HG02571 (cell line): ENCODE data around the gene FTCD.
"Not testable (repeated sequence)": the region's sequence is repeated elsewhere in the genome, so short reads cannot be mapped to it uniquely, and the experiment has no call there.

Experiments
- ATAC-seq: cut with Tn5 transposase; IDR thresholded peaks from one replicate; pipeline ENCODE4 v1.9.1; 2021; ENCODE audit warnings: mild to moderate bottlenecking, moderate library complexity; ENCODE audit not compliant: unreplicated experiment

Gene FTCD

GRCh38 chr21:46155514-46156377 is at the start of gene FTCD:
Gene FTCD (minus strand): TSS chr21:46155579. CDS start chr21:46155523, 56 bp downstream.
- no peak for ATAC-seq

DNA sequence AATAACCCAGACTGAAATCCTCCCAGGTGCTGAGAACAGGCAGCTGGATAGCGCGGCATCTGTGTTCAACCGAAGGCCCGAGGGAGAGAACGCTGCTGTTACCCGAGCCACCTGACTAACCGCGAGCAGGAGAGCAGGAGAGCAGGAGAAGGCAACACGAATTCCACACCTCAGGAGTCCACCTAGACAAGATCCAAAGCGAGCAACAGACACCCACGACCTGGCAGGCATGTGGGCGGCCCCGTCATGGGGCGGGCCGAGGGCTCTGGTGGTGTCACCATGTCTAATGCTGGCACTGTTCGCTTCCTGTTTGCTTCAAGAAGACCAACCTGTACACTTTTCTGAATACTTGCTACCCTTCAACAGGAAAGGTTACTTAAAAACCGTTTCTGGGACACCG is 49.8 kb upstream of the FTCD start:
- ATAC-seq: no peak

GRCh38 chr21:46203203-46203600 is 47.8 kb upstream of the FTCD start:
- no peak for ATAC-seq

- ATAC-seq: no peak
Observed at GRCh38 chr21:46202592-46203202, 47.3 kb upstream of the FTCD start.

DNA sequence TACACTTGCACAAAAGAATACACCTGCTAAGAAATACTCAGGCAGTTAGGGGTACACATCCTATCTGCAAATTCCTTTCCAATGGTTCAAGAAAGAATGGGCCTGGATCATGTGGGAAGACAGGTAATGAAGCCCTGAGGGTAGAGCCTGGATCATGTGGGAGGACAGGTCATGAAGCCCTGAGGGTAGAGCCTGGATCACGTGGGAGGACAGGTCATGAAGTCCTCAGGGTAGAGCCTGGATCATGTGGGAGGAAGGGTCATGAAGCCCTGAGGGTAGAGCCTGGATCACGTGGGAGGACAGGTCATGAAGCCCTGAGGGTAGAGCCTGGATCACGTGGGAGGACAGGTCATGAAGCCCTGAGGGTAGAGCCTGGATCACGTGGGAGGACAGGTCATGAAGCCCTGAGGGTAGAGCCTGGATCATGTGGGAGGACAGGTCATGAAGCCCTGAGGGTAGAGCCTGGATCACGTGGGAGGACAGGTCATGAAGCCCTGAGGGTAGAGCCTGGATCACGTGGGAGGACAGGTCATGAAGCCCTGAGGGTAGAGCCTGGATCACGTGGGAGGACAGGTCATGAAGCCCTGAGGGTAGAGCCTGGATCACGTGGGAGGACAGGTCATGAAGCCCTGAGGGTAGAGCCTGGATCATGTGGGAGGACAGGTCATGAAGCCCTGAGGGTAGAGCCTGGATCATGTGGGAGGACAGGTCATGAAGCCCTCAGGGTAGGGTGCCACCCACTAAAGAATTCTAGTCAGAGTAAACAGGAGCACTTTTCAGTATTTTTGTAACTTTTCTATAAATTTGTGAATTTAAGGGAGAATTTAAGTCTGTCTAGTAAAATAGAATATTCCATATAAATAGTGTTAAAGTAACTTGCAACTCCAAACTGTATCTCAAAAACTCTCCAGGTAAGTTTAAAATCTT is 45.8 kb upstream of the FTCD start:
- not testable (repeated sequence) for ATAC-seq

DNA sequence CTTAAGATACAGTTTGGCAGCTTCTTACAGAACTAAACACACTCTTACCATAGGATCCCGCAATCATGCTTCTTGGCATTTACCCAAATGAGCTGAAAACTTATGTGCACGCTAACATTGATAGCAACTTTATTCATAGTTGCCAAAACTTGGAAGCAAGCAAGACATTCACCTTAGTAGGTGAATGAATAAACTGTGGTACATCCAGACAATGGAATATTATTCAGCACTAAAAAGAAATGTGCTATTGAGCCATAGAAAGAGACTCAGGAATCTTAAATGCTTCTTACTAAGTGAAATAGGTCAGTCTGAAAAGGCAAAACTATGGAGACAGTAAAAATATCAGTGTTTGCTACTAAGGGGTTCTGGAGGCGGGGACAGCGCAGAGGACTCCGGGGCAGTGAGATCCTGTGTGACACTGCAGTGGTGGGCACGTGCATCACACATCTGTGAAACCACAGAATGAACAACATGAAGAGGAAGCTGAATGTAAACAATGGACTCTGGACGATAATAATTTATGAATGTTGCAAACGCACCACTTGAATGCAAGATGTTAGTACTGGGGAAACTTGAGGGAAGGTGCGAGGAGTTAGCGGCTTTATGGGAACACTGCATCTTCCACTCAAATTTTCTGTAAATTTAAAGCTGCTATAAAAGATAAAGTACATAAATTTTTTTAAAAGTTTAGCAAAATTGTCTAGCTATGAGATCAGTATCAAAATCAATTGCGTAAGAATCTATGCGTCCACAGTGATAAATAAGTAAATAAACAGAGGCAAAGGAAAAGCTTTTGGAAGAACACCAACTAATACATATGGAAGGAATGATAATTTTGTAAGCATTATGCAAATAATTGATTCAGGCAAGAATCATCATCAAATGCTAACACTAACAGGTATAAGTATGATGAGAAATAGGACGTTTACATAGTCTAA is 44.3 kb upstream of the FTCD start:
- no peak for ATAC-seq

DNA sequence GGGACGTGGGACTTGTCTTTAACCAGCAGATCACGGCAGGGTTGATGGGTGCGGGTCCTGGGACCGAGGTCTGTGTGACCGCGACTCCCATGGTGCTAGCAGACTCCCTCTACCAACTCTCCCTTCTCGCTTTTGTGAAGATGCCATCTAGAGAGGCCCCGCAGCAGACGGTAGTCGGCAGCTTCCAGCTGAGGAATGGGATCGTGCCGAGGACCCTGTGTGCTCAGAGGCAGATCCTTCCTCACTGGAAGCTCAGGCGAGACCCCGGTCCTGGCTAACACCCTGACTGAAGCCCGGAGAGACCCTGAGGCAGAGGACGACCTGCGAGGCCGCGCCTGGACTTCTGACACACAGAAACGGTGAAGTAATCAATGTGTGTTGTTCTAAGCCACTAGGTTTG is 41.4 kb upstream of the FTCD start:
- no peak for ATAC-seq

DNA sequence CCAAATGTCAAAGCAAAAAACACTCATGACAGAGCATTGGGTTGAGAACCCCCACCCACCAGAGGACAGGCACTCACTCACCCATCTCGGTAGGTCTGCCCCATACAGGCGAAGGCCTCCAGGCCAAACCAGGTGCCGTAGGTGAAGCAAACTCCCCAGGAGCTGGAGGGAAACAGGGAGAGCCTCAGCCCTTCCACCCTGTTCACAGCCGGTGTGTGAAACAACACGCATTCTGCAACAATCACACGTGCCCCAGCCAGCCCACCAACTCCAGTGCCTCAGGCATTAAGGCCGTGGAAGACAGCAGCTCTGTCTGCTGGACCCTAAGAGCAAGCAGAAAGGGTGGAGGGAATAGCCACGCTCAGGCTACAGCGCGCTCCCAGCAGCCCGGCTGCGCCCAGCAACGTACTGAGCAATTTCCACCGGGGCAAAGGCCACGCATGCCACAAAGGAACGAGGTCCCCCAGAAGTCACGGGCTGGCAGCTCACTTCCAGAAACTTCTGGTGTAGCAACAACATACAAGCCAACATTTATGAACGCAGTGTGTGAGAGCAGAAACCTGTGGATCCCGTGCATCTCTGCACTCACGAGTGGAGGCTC is 40.3 kb upstream of the FTCD start:
- ATAC-seq: no peak

- no peak for ATAC-seq
Observed at GRCh38 chr21:46194374-46195334, 39.3 kb upstream of the FTCD start.

DNA sequence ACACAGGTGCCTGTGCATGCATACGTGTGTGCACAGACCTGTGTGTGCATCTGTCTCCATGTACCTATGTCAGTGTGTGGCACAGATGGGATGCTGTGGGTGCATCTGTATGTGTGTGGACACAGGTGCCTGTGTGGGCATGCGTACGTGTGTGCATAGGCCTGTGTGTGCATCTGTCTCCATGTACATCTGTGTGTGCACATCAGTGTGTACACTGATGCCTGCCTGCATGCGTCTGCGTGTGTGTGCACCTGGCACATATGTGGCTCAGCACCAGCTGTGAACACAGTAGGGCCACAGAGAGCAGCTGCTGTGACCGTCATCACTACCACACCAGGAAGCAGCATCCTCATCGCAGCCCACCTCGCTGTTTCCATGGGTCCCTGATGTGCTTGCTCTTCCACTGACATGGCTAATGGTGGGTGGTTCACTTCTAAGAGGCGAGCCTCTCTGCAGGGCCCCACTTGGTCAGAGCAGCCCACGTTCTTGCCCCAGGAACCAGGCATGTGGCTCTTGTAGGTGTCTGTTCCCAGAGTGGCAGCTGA is 38.5 kb upstream of the FTCD start:
- ATAC-seq: no peak

DNA sequence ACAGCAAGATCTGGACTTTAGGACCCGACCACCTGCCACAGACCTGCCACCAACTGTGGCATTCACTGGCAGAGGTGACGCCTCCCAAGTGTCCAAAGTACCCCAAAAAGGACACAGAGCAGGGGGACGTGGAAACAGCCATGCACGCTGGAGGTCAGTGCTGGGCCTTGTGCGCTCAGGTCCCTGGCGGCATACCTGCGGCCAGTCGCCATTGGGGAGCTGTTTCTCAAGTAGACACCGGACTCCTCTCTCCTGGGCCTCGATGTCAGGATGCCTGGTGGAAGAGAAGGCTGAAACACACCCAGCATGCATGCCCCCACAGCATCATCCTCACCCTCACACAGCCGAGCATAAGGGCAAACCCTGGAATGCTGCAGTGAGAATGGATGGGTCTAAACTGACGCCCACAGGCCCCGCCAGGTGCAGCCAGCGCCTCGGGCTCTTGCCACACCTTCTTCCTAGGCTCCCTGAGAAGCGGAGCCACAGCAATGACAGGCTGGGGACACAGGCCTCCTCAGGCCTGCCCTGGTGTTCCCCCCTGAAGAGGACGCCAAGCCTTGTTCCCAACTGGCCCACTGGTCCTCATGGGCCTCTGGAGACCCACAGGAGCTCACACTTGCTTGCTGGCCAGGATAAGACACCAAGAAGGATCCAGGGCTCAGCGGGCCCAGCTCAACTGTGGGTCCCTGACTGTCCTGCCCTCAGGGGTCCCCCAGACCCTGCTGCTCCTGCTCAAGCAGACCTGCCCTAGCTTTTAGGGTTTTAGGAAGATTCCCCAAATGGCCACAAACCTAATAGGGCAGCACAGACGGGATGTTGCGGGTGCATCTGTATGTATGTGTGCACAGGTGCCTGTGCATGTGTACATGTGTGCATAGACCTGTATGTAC is 36.6 kb upstream of the FTCD start:
- ATAC-seq: no peak

GRCh38 chr21:46191257-46191685 is 35.9 kb upstream of the FTCD start:
- ATAC-seq: no peak

GRCh38 chr21:46190491-46191131 is 35.2 kb upstream of the FTCD start:
- ATAC-seq: no peak

- ATAC-seq: no peak
Observed at GRCh38 chr21:46189959-46190490, 34.6 kb upstream of the FTCD start.

- ATAC-seq: no peak
Observed at GRCh38 chr21:46189213-46189958, 34.0 kb upstream of the FTCD start.
